CD4-positive, CD25-positive, alpha-beta regulatory T cell (primary cell): ENCODE results near the gene PRKX. TPM values are rescaled to one million over a fixed set of nuclear protein-coding genes. Genes with fewer than 3 reads are reported as not detected.
A peak's percentile ranks its signal among the peaks of the same experiment; 100 is the strongest.
"Not testable (repeated sequence)": the region's sequence is repeated elsewhere in the genome, so short reads cannot be mapped to it uniquely, and the experiment has no call there.

Source experiments
- ATAC-seq, 2 donors: fragments of 150-1000 bp; cut with Tn5 transposase; one replicate each; pipeline ENCODE4 v1.10.0; 2021; ENCODE audit warnings: low read depth in 2 of 2, moderate number of reproducible peaks in 2 of 2, moderate library complexity in 1 of 2
- DNase-seq, 3 donors: peaks; one replicate each; pipeline versions ENCODE4 v3.0.0 to v3.0.0-alpha.2; 2012 to 2022; ENCODE audit warnings: mixed read lengths in 1 of 3
- H3K27ac ChIP-seq: one replicate; pipeline ENCODE4 v1.7.0; 2013; ENCODE audit warnings: mild to moderate bottlenecking, low read length; ENCODE audit not compliant: insufficient read depth, poor library complexity, severe bottlenecking
- H3K27me3 ChIP-seq: one replicate; pipeline ENCODE4 v1.7.0; 2013; ENCODE audit warnings: low read length; ENCODE audit not compliant: control insufficient read depth, insufficient read depth
- H3K36me3 ChIP-seq: one replicate; pipeline ENCODE4 v1.7.0; 2013; ENCODE audit warnings: mild to moderate bottlenecking, low read length, moderate library complexity; ENCODE audit not compliant: control insufficient read depth, insufficient read depth
- H3K4me1 ChIP-seq: 2 replicates; pipeline ENCODE4 v1.7.0; 2013; ENCODE audit warnings: mild to moderate bottlenecking, low read length; ENCODE audit not compliant: insufficient read depth, control insufficient read depth, poor library complexity, severe bottlenecking
- H3K4me3 ChIP-seq: one replicate; pipeline ENCODE4 v1.7.0; 2013; ENCODE audit warnings: low read depth, mild to moderate bottlenecking, low read length, moderate library complexity
- H3K9me3 ChIP-seq, 2 experiments: 1 replicate in 1 of 2; 2 replicates in 1 of 2; pipeline ENCODE4 v1.7.0; 2013; ENCODE audit warnings: low read length in 2 of 2, mild to moderate bottlenecking in 1 of 2, moderate library complexity in 1 of 2; ENCODE audit not compliant: control insufficient read depth in 2 of 2
- H3K27ac Mint-ChIP-seq, 3 donors: one replicate each; pipeline ENCODE4 v1.8.0; 2020 to 2022; ENCODE audit warnings: mild to moderate bottlenecking in 3 of 3, mixed read lengths in 3 of 3, moderate library complexity in 2 of 3
- H3K27me3 Mint-ChIP-seq: one replicate; pipeline ENCODE4 v1.8.0; 2022; ENCODE audit warnings: mild to moderate bottlenecking, mixed read lengths
- H3K36me3 Mint-ChIP-seq: one replicate; pipeline ENCODE4 v1.8.0; 2020; ENCODE audit warnings: mixed read lengths
- H3K4me1 Mint-ChIP-seq, 4 donors: one replicate each; pipeline ENCODE4 v1.8.0; 2020 to 2022; ENCODE audit warnings: mixed read lengths in 4 of 4, mild to moderate bottlenecking in 1 of 4
- H3K4me3 Mint-ChIP-seq, 4 donors: one replicate each; pipeline ENCODE4 v1.8.0; 2020 to 2022; ENCODE audit warnings: mild to moderate bottlenecking in 4 of 4, mixed read lengths in 4 of 4, moderate library complexity in 3 of 4
- H3K9me3 Mint-ChIP-seq, 7 donors: one replicate each; pipeline ENCODE4 v1.8.0; 2020 to 2022; ENCODE audit warnings: mixed read lengths in 7 of 7, mild to moderate bottlenecking in 3 of 7, moderate library complexity in 2 of 7
- polyA plus RNA-seq, 4 donors: library from polyadenylated mRNA; unstranded; fragments of 300-500 nt; fragmentation: Illumina TruSeq; gene quantifications; one replicate each; pipeline ENCODE4 v1.2.3, GENCODE V29; 2021
- total RNA-seq: library from RNA; stranded (reverse); gene quantifications from one replicate; pipeline ENCODE4 v1.2.3, GENCODE V29; 2022

PRKX gene
- total and polyA plus RNA-seq, 5 donors from 2014 or later = 47.5 to 103 (median 57.5) TPM

DNA sequence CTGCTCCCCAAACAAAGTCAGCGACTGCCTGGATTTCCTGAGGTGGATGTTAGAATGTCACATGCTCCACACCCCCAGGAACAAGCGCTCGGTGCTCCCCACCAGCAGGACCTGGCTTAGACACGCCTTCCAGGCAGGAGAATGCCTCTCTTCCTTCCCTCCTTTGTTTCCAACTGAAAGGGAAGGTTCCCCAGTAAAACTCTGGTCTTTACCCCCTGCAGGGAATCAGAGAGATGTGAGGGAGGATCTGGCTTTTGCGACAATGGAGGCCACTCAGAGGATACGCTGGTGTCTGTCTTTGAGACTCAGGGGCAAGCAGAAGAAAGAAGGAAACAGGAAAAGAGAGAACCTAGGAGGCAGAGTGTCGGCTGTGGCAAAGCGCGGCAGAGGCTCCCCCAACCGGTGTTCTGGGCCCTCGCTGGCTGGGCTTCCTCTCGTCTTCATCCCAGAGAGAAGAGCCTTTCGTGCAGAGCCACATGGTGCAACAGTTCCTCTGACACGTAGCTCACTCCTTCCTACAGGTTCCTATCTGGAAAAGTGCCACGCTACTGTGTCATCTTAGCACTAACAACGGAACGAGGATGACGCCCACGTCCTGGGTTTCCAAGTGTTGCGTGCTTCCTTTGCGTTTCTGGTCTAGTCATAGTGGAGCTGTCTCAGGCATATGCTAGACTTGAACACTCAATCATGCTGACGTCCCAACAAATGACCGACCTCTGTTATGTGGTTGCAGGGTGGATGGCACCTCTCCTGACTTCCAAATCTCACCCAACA lies 73.4 kb downstream of the PRKX start:
- not testable (repeated sequence) for H3K27me3 Mint-ChIP-seq

DNA sequence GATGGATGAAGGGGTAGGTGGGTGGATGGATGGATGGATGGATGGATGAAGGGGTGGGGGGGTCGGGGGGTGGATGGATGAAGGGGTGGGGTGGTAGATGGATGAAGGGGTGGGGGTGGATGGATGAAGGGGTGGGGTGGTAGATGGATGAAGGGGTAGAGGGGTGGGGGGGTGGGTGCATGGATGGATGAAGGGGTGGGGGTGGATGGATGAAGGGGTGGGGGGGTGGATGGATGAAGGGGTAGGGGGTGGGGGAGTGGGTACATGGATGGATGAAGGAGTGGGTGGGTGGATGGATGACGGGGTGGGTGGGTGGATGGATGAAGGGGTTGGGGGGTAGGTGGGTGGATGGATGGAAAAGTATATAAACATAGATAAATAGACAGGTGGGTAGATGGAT lies 74.2 kb downstream of the PRKX start:
- H3K9me3 ChIP-seq = no peaks in the 10 kb centered on the region
- Mint-ChIP-seq H3K4me3 (no peak overlapping the region), H3K9me3 (peaks cover 0 to 2% (median 0%) of the 10 kb centered on the region in 7 donors), H3K4me1 (peaks cover 0 to 11% (median under 1%) of the 10 kb centered on the region in 4 donors), H3K36me3 (peaks cover 46% of the 10 kb centered on the region), H3K27me3 (no peaks in the 10 kb centered on the region), H3K27ac (no peak overlapping the region)
- peaks cover 31% of the 10 kb centered on the region for H3K36me3 ChIP-seq
- H3K27me3 ChIP-seq = no peaks in the 10 kb centered on the region
- no peak overlapping the region for H3K27ac ChIP-seq
- H3K4me3 ChIP-seq = no peak overlapping the region
- ATAC-seq = no peak
- DNase-seq = no peak
- H3K4me1 ChIP-seq = no peaks in the 10 kb centered on the region

More for the DNA sequence above, 73.4 kb downstream of the PRKX start:
- H3K4me1 Mint-ChIP-seq = peaks cover 0 to 11% (median under 1%) of the 10 kb centered on the region in 4 donors
- H3K4me1 ChIP-seq, H3K4me3 Mint-ChIP-seq, H3K9me3 Mint-ChIP-seq, DNase-seq, ATAC-seq, H3K4me3 ChIP-seq, H3K27me3 ChIP-seq, H3K27ac Mint-ChIP-seq, H3K9me3 ChIP-seq, H3K27ac ChIP-seq: not testable (repeated sequence)
- peaks cover 33% of the 10 kb centered on the region for H3K36me3 ChIP-seq
- peaks cover 54% of the 10 kb centered on the region for H3K36me3 Mint-ChIP-seq

DNA sequence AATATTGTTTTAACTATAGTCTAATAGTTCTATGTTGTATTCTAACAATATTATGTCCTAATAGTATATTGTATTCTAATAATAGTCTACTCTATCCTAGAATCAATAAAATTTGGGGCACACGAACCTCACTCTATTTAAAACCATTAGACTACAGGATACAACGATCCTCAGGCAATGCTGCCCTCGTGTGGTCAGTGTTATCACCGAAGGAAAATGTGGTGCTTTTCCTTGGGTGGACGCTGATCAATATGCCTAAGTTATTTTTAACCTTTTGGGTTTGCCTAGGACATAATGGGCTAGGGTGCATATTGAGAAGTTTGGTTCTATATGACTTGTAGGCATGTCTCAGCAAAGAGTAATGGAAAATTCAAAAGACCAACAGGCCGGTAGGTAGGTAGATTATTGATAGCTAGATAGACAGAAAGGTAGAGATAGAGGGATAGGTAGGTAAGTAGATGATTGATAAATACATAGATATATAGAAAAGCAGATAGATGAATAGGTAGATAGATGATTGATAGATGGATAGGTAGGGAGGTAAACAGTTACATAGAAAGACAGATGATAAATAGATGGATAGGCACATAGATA lies 75.1 kb downstream of the PRKX start:
- H3K4me3 Mint-ChIP-seq = no peak overlapping the region
- peak overlapping the region; percentile 25 to 90 (median 37) for H3K27ac Mint-ChIP-seq
- DNase-seq (peak in 2 of 3 donors; percentile 18 to 57), ATAC-seq (no peak)
- H3K9me3 ChIP-seq = no peaks in the 10 kb centered on the region
- no peaks in the 10 kb centered on the region for H3K27me3 ChIP-seq
- H3K9me3 Mint-ChIP-seq = peaks cover 0 to 2% (median 0%) of the 10 kb centered on the region in 7 donors
- H3K36me3 Mint-ChIP-seq = peaks cover 38% of the 10 kb centered on the region
- no peaks in the 10 kb centered on the region for H3K4me1 ChIP-seq
- H3K27me3 Mint-ChIP-seq = no peaks in the 10 kb centered on the region
- peaks cover 0 to 11% (median under 1%) of the 10 kb centered on the region in 4 donors for H3K4me1 Mint-ChIP-seq
- no peak overlapping the region for H3K4me3 ChIP-seq
- no peak overlapping the region for H3K27ac ChIP-seq
- H3K36me3 ChIP-seq = peaks cover 23% of the 10 kb centered on the region

DNA sequence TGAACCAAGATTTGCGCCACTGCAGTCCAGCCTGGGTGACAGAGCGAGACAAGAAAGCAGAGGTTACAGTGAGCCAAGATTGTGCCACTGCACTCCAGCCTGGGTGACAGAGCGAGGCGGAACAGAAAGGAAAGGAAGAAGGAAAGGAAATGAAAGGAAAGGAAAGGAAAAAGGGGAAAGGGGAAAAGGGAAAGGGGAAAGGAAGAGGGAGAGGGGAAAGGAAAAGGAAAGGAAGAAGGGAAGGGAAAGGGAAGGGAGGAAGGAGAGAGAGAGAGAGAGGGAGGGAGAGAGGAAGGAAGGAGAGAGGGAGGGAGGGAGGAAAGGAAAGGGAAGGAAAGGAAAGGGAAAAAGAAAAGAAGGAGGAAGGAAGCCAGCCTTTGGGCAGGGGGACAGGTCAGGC lies 76.6 kb downstream of the PRKX start:
- Histone ChIP-seq H3K27me3 (no peaks in the 10 kb centered on the region), H3K9me3 (no peaks in the 10 kb centered on the region), H3K27ac (no peak overlapping the region), H3K4me1 (no peaks in the 10 kb centered on the region), H3K4me3 (no peak overlapping the region), H3K36me3 (peaks cover 21% of the 10 kb centered on the region)
- H3K27ac Mint-ChIP-seq = peak overlapping the region in 1 of 3 donors; percentile 25
- DNase-seq (no peak), ATAC-seq (no peak)
- peaks cover 0 to 2% (median 0%) of the 10 kb centered on the region in 7 donors for H3K9me3 Mint-ChIP-seq
- H3K4me3 Mint-ChIP-seq = no peak overlapping the region
- peaks cover 44% of the 10 kb centered on the region for H3K36me3 Mint-ChIP-seq
- peaks cover 0 to 11% (median under 1%) of the 10 kb centered on the region in 4 donors for H3K4me1 Mint-ChIP-seq
- no peaks in the 10 kb centered on the region for H3K27me3 Mint-ChIP-seq

DNA sequence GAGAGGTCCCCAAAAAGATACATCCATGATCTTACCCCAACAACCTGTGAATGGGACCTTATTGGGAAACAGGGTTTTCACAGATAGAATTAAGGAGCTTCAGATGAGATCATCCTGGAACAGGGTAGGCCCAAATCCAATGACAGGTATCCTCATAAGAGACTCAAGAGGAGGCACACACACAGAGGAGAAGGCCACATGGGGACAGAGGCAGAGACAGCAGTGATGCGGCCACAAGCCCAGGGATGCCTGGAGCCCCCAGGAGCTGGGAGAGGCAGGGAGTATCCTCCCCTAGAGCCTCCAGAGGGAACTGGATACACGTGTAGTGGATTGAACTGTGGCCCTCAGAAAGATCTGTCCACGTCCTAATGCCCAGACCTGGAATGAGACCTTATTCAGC lies 82.3 kb downstream of the PRKX start:
- H3K9me3 Mint-ChIP-seq = no peaks in the 10 kb centered on the region
- H3K27ac Mint-ChIP-seq = no peak overlapping the region
- Histone ChIP-seq H3K4me3 (no peak overlapping the region), H3K36me3 (peaks cover 35% of the 10 kb centered on the region), H3K9me3 (no peaks in the 10 kb centered on the region), H3K27me3 (no peaks in the 10 kb centered on the region), H3K27ac (no peak overlapping the region), H3K4me1 (no peaks in the 10 kb centered on the region)
- ATAC-seq (no peak), DNase-seq (no peak)
- no peaks in the 10 kb centered on the region for H3K27me3 Mint-ChIP-seq
- H3K36me3 Mint-ChIP-seq = peaks cover 49% of the 10 kb centered on the region
- no peak overlapping the region for H3K4me3 Mint-ChIP-seq
- peaks cover 0 to 3% (median 1%) of the 10 kb centered on the region in 4 donors for H3K4me1 Mint-ChIP-seq

DNA sequence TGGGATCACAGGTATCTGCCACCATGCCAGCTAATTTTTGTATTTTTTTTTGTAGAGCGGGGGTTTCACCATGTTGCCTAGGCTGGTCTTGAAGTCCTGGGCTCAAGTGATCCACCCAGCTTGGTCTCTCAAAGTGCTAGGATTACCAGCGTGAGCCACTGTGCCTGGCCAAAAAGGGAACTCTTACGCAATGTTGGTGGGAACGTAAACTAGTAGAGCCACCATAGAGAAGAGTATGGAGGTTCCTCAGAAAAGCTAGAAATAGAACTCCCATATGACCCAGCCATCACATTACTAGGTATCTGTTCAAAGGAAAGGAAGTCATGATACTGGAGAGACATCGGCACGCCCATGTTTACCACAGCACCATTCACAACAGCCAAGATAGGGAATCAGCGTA lies 85.9 kb downstream of the PRKX start:
- Histone ChIP-seq H3K4me1 (no peaks in the 10 kb centered on the region), H3K9me3 (no peaks in the 10 kb centered on the region), H3K27ac (no peak overlapping the region), H3K27me3 (no peaks in the 10 kb centered on the region), H3K4me3 (no peak overlapping the region), H3K36me3 (peaks cover 30% of the 10 kb centered on the region)
- peaks cover 0 to 4% (median 1%) of the 10 kb centered on the region in 4 donors for H3K4me1 Mint-ChIP-seq
- no peak overlapping the region for H3K4me3 Mint-ChIP-seq
- ATAC-seq = no peak
- no peaks in the 10 kb centered on the region for H3K9me3 Mint-ChIP-seq
- peaks cover 53% of the 10 kb centered on the region for H3K36me3 Mint-ChIP-seq
- H3K27me3 Mint-ChIP-seq = no peaks in the 10 kb centered on the region
- no peak for DNase-seq
- H3K27ac Mint-ChIP-seq = peak overlapping the region in 1 of 3 donors; percentile 27

DNA sequence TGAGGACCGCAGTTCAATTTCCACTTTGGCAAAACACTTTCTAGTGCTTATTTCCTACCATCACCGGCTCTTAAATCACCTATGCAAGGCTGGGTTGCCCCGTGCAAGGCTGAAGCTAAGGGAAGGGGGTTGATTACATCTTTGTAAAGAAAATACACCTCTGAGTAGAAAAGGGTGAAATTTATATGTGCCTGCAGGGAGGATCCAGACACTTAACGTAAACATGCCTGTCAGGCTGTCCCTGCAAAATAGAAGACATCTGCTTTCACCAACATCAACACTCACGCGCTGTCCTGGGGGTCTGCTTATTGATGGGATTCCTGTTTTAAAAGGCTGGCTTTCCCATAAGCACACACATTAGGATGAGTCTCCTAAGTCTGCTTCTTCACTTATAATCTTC lies 92.0 kb downstream of the PRKX start:
- Histone ChIP-seq H3K4me3 (no peak overlapping the region), H3K36me3 (peaks cover 46% of the 10 kb centered on the region), H3K27me3 (no peaks in the 10 kb centered on the region), H3K9me3 (no peaks in the 10 kb centered on the region), H3K4me1 (no peaks in the 10 kb centered on the region), H3K27ac (no peak overlapping the region)
- ATAC-seq (no peak), DNase-seq (no peak)
- Mint-ChIP-seq H3K36me3 (peaks cover 55% of the 10 kb centered on the region), H3K4me3 (no peak overlapping the region), H3K9me3 (no peaks in the 10 kb centered on the region), H3K4me1 (peaks cover 0 to 4% (median 2%) of the 10 kb centered on the region in 4 donors), H3K27ac (no peak overlapping the region), H3K27me3 (no peaks in the 10 kb centered on the region)
